Stomach smooth muscle (tissue), 2 donors: ENCODE results near the gene SLC37A1.

Experiments
- H3K27ac ChIP-seq: one replicate; pipeline ENCODE4 v1.7.0; 2013; ENCODE audit warnings: mild to moderate bottlenecking, low read length, inconsistent platforms
- H3K27me3 ChIP-seq, 2 donors: one replicate each; pipeline ENCODE4 v1.7.0; 2013; ENCODE audit warnings: low read length in 2 of 2; ENCODE audit not compliant: insufficient read depth in 2 of 2, control insufficient read depth in 1 of 2
- H3K36me3 ChIP-seq, 2 donors: one replicate each; pipeline ENCODE4 v1.7.0; 2013; ENCODE audit warnings: low read length in 2 of 2; ENCODE audit not compliant: control insufficient read depth in 2 of 2, insufficient read depth in 2 of 2
- H3K4me1 ChIP-seq: one replicate; pipeline ENCODE4 v1.7.0; 2013; ENCODE audit warnings: low read length; ENCODE audit not compliant: control insufficient read depth, insufficient read depth
- H3K4me3 ChIP-seq, 2 donors: one replicate each; pipeline ENCODE4 v1.7.0; 2013; ENCODE audit warnings: low read length in 2 of 2
- H3K9ac ChIP-seq, 2 donors: one replicate each; pipeline ENCODE4 v1.7.0; 2013; ENCODE audit warnings: low read length in 2 of 2, mild to moderate bottlenecking in 1 of 2
- H3K9me3 ChIP-seq, 2 donors: one replicate each; pipeline ENCODE4 v1.7.0; 2013; ENCODE audit warnings: low read length in 2 of 2; ENCODE audit not compliant: control insufficient read depth in 2 of 2
- donor health status: healthy.
- donor health status: Pancreatic carcinoma.

The SLC37A1 gene

GRCh38 chr21:42555756-42556438, 42.2 kb downstream of the SLC37A1 start:
- Histone ChIP-seq H3K36me3 (peaks cover 10 to 18% of the 10 kb centered on the region in 2 donors), H3K27ac (no peak overlapping the region), H3K27me3 (no peaks in the 10 kb centered on the region), H3K9me3 (no peaks in the 10 kb centered on the region), H3K9ac (no peak overlapping the region), H3K4me3 (no peak overlapping the region), H3K4me1 (no peaks in the 10 kb centered on the region)

- Histone ChIP-seq H3K9ac (no peak overlapping the region), H3K4me3 (no peak overlapping the region), H3K27me3 (no peaks in the 10 kb centered on the region), H3K4me1 (no peaks in the 10 kb centered on the region), H3K27ac (no peak overlapping the region), H3K9me3 (no peaks in the 10 kb centered on the region), H3K36me3 (peaks cover 16 to 19% of the 10 kb centered on the region in 2 donors)
These were observed 42.8 kb downstream of the SLC37A1 start for GRCh38 chr21:42556476-42556875.

GRCh38 chr21:42556960-42557359, 43.3 kb downstream of the SLC37A1 start:
- Histone ChIP-seq H3K9ac (no peak overlapping the region), H3K4me3 (no peak overlapping the region), H3K9me3 (no peaks in the 10 kb centered on the region), H3K27me3 (no peaks in the 10 kb centered on the region), H3K36me3 (peaks cover 20 to 24% of the 10 kb centered on the region in 2 donors), H3K4me1 (no peaks in the 10 kb centered on the region), H3K27ac (no peak overlapping the region)

GRCh38 chr21:42557420-42557819, 43.8 kb downstream of the SLC37A1 start:
- peaks cover 21 to 25% of the 10 kb centered on the region in 2 donors for H3K36me3 ChIP-seq
- H3K9ac ChIP-seq = no peak overlapping the region
- no peaks in the 10 kb centered on the region for H3K4me1 ChIP-seq

GRCh38 chr21:42558368-42558767, 44.7 kb downstream of the SLC37A1 start:
- Histone ChIP-seq H3K27ac (no peak overlapping the region), H3K9me3 (no peaks in the 10 kb centered on the region), H3K9ac (no peak overlapping the region), H3K4me3 (no peak overlapping the region), H3K27me3 (no peaks in the 10 kb centered on the region), H3K36me3 (peaks cover 21 to 27% of the 10 kb centered on the region in 2 donors), H3K4me1 (no peaks in the 10 kb centered on the region)

More at GRCh38 chr21:42557420-42557819, 43.8 kb downstream of the SLC37A1 start:
- no peak overlapping the region for H3K27ac ChIP-seq
- no peaks in the 10 kb centered on the region for H3K27me3 ChIP-seq
- H3K4me3 ChIP-seq = no peak overlapping the region
- no peaks in the 10 kb centered on the region for H3K9me3 ChIP-seq

GRCh38 chr21:42558846-42559245, 45.2 kb downstream of the SLC37A1 start:
- Histone ChIP-seq H3K27me3 (no peaks in the 10 kb centered on the region), H3K9me3 (no peaks in the 10 kb centered on the region), H3K36me3 (peaks cover 21 to 30% of the 10 kb centered on the region in 2 donors), H3K4me3 (no peak overlapping the region), H3K27ac (no peak overlapping the region), H3K4me1 (no peaks in the 10 kb centered on the region), H3K9ac (no peak overlapping the region)

GRCh38 chr21:42559326-42559725, 45.7 kb downstream of the SLC37A1 start:
- Histone ChIP-seq H3K4me3 (no peak overlapping the region), H3K27ac (no peak overlapping the region), H3K9ac (no peak overlapping the region), H3K27me3 (no peaks in the 10 kb centered on the region), H3K4me1 (no peaks in the 10 kb centered on the region), H3K9me3 (no peaks in the 10 kb centered on the region), H3K36me3 (peaks cover 21 to 29% of the 10 kb centered on the region in 2 donors)

GRCh38 chr21:42560517-42561179, 47.0 kb downstream of the SLC37A1 start:
- Histone ChIP-seq H3K4me1 (no peaks in the 10 kb centered on the region), H3K9ac (no peak overlapping the region), H3K27me3 (no peaks in the 10 kb centered on the region), H3K4me3 (no peak overlapping the region), H3K36me3 (peaks cover 19 to 29% of the 10 kb centered on the region in 2 donors), H3K27ac (no peak overlapping the region), H3K9me3 (no peaks in the 10 kb centered on the region)

GRCh38 chr21:42561762-42562650, 48.4 kb downstream of the SLC37A1 start:
- Histone ChIP-seq H3K27me3 (no peaks in the 10 kb centered on the region), H3K36me3 (peaks cover 13 to 22% of the 10 kb centered on the region in 2 donors), H3K27ac (no peak overlapping the region), H3K4me1 (no peaks in the 10 kb centered on the region), H3K9ac (no peak overlapping the region), H3K4me3 (no peak overlapping the region), H3K9me3 (no peaks in the 10 kb centered on the region)

GRCh38 chr21:42562816-42563215, 49.2 kb downstream of the SLC37A1 start:
- no peak overlapping the region for H3K27ac ChIP-seq
- no peaks in the 10 kb centered on the region for H3K9me3 ChIP-seq
- H3K36me3 ChIP-seq = peaks cover 13 to 22% of the 10 kb centered on the region in 2 donors
- no peak overlapping the region for H3K9ac ChIP-seq
- no peaks in the 10 kb centered on the region for H3K4me1 ChIP-seq
- H3K27me3 ChIP-seq = no peaks in the 10 kb centered on the region
- no peak overlapping the region for H3K4me3 ChIP-seq
